ENCODE measurements around the gene CTAG1B. TPM values are rescaled to one million over a fixed set of nuclear protein-coding genes. Genes with fewer than 3 reads are reported as not detected.
"Not testable (repeated sequence)": the region's sequence is repeated elsewhere in the genome, so short reads cannot be mapped to it uniquely, and the experiment has no call there.

CTAG1B gene
- total RNA-seq, result not detected
- total RNA-seq (2013), result not detected
- 0 reads per million in 29 experiments for total RNA-seq

DNA sequence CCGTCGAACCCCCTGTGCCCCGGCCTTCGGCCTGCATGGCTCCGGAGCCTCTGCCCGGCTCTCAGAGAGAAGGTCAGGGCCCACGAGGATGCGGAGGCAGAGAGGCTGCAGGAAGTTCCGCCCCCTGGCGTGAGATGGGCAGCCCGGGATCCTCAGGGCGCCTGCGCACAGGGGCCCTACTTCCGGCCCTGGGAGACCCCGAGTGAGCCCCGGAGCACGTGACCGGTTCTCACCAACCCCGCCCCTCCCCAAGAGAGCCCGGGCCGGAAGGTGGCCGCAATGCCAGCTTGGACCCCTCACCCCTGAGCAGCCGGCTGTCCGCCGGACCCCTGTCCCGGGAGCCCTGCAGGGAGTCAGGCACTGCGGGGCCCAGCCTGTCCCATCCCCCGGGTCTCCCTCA, at the start of gene CTAG1B:
Gene CTAG1B, minus strand, starts transcription at position 101 of the 400 bp plus-strand sequence. Its CDS starts 64 bp downstream, at position 37.
- H3K27me3 ChIP-seq (replicated peaks in 1 of 2; ENCODE audit: control insufficient read depth in 2 of 2, extremely low read depth in 1 of 2, insufficient read depth in 2 of 2, low read length in 1 of 2); ATAC-seq (replicated peaks in 1 of 4); H3K4me3 Mint-ChIP-seq; H3K36me3 ChIP-seq (ENCODE audit: control insufficient read depth in 2 of 2, extremely low read depth in 1 of 2, insufficient read depth in 1 of 2, low read length in 1 of 2); POLR2A ChIA-PET; H3K27ac Mint-ChIP-seq; H3K4me1 Mint-ChIP-seq; CTCF ChIA-PET; H3K27ac ChIP-seq (ENCODE audit: low read length); H3K4me3 ChIP-seq (ENCODE audit: control insufficient read depth in 1 of 2, extremely low read depth in 1 of 2, low read length in 1 of 2); H3K9me3 ChIP-seq; H3K9me3 Mint-ChIP-seq; DNase-seq; H3K27me3 Mint-ChIP-seq; H3K36me3 Mint-ChIP-seq; H3K4me1 ChIP-seq (ENCODE audit: control insufficient read depth in 1 of 2, extremely low read depth in 1 of 2, insufficient read depth in 2 of 2, low read length in 2 of 2): not testable (repeated sequence)
- no CpG with 5 or more reads among the region's 28 CpGs for WGBS (ENCODE audit: insufficient coverage)

DNA sequence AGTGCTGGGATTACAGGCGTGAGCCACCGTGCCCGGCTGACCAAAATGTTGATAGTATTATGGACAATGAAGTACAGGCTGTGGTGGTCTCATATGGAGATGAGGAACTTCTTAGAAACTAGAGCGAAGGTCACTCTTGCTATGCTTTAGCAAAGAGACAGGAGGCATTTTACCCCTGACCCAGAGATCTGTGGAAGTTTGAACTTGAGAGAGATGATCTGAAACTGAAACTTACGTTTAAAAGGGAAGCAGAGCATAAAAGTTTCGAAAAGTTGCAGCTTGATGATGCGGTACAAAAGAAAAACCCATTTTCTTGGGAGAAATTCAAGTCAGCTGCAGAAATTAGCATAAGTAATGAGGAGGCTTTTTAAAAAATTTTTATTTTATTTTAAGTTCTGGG, 42.8 kb upstream of the CTAG1B start:
- CTCF ChIA-PET, result no interaction called here
- ATAC-seq (replicated peaks in 1 of 4) (no peak), DNase-seq (no peak)
- H3K27me3 ChIP-seq (replicated peaks in 1 of 2; ENCODE audit: control insufficient read depth in 2 of 2, extremely low read depth in 1 of 2, insufficient read depth in 2 of 2, low read length in 1 of 2), result no peaks in the 10 kb centered on the region
- no peaks in the 10 kb centered on the region for H3K36me3 ChIP-seq (ENCODE audit: control insufficient read depth in 2 of 2, extremely low read depth in 1 of 2, insufficient read depth in 1 of 2, low read length in 1 of 2)
- no peak overlapping the region for H3K27ac ChIP-seq (ENCODE audit: low read length)
- POLR2A ChIA-PET, result no interaction called here
- Mint-ChIP-seq H3K36me3 (no peaks in the 10 kb centered on the region), H3K27ac (no peak overlapping the region), H3K4me3 (no peak overlapping the region), H3K27me3 (no peaks in the 10 kb centered on the region), H3K4me1 (peaks cover 0 to 6% (median 5%) of the 10 kb centered on the region in 3 donors), H3K9me3 (peaks cover 0 to 13% (median 2%) of the 10 kb centered on the region in 3 donors)
- no peaks in the 10 kb centered on the region for H3K9me3 ChIP-seq
- no peaks in the 10 kb centered on the region for H3K4me1 ChIP-seq (ENCODE audit: control insufficient read depth in 1 of 2, extremely low read depth in 1 of 2, insufficient read depth in 2 of 2, low read length in 2 of 2)
- H3K4me3 ChIP-seq (ENCODE audit: control insufficient read depth in 1 of 2, extremely low read depth in 1 of 2, low read length in 1 of 2), result no peak overlapping the region
- 40% methylated on average over 1 of the region's 7 CpGs for WGBS (ENCODE audit: insufficient coverage)

DNA sequence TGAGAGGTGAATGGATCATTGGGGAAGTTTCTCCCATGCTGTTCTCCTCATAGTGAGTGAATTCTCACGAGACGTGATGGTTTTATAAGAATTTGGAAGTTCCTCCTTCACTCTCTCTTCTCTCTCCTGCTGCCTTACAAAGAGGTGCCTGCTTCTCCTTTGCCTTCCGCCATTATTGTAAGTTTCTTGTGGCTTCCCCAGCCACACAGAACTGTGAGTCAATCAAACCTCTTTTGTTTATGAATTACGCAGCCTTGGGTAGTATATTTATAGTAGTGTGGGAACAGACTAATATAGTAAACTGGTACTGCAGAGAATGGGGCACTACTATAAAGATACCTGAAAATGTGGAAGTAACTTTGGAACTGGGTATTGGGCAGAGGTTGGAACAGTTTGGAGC, 42.1 kb upstream of the CTAG1B start:
- CTCF ChIA-PET, result no interaction called here
- H3K27ac ChIP-seq (ENCODE audit: low read length), result no peak overlapping the region

DNA sequence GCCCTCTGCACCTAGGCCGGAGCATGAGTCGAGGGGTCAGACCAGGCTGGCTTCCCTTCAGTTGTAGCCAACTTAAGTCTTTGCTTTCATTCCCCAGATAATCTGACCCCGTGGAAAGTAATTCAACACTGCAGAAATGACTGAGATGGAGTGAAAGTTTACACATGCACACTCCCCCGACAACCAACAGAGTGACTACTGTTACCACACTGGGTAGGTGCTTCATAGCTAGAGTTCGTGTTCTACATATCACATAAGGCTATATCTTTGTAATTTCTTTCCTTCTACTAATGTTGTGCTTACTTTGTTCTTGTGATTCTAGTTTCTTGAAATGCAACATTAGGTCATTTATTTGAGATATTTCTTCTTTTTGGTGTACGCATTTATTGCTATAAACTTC, 41.5 kb upstream of the CTAG1B start:
- Mint-ChIP-seq H3K27me3 (no peaks in the 10 kb centered on the region), H3K4me1 (peaks cover 0 to 6% (median 5%) of the 10 kb centered on the region in 3 donors), H3K9me3 (peaks cover 0 to 13% (median 0%) of the 10 kb centered on the region in 3 donors), H3K4me3 (no peak overlapping the region), H3K27ac (no peak overlapping the region), H3K36me3 (no peaks in the 10 kb centered on the region)
- Histone ChIP-seq H3K4me3 (ENCODE audit: control insufficient read depth in 1 of 2, extremely low read depth in 1 of 2, low read length in 1 of 2) (no peak overlapping the region), H3K4me1 (ENCODE audit: control insufficient read depth in 1 of 2, extremely low read depth in 1 of 2, insufficient read depth in 2 of 2, low read length in 2 of 2) (no peaks in the 10 kb centered on the region), H3K27ac (ENCODE audit: low read length) (no peak overlapping the region), H3K9me3 (no peaks in the 10 kb centered on the region), H3K27me3 (replicated peaks in 1 of 2; ENCODE audit: control insufficient read depth in 2 of 2, extremely low read depth in 1 of 2, insufficient read depth in 2 of 2, low read length in 1 of 2) (no peaks in the 10 kb centered on the region), H3K36me3 (ENCODE audit: control insufficient read depth in 2 of 2, extremely low read depth in 1 of 2, insufficient read depth in 1 of 2, low read length in 1 of 2) (no peaks in the 10 kb centered on the region)
- WGBS (ENCODE audit: insufficient coverage), result no CpG with 5 or more reads among the region's 6 CpGs
- DNase-seq (no peak), ATAC-seq (replicated peaks in 1 of 4) (no peak)
- POLR2A ChIA-PET, result no interaction called here
- CTCF ChIA-PET, result no interaction called here

More for the DNA sequence above, 42.1 kb upstream of the CTAG1B start:
- Histone ChIP-seq H3K27me3 (replicated peaks in 1 of 2; ENCODE audit: control insufficient read depth in 2 of 2, extremely low read depth in 1 of 2, insufficient read depth in 2 of 2, low read length in 1 of 2) (no peaks in the 10 kb centered on the region), H3K9me3 (no peaks in the 10 kb centered on the region), H3K36me3 (ENCODE audit: control insufficient read depth in 2 of 2, extremely low read depth in 1 of 2, insufficient read depth in 1 of 2, low read length in 1 of 2) (no peaks in the 10 kb centered on the region), H3K4me1 (ENCODE audit: control insufficient read depth in 1 of 2, extremely low read depth in 1 of 2, insufficient read depth in 2 of 2, low read length in 2 of 2) (no peaks in the 10 kb centered on the region), H3K4me3 (ENCODE audit: control insufficient read depth in 1 of 2, extremely low read depth in 1 of 2, low read length in 1 of 2) (no peak overlapping the region)
- WGBS (ENCODE audit: insufficient coverage), result 80% methylated on average over 1 of the region's 4 CpGs
- Mint-ChIP-seq H3K4me1 (peaks cover 0 to 6% (median 5%) of the 10 kb centered on the region in 3 donors), H3K27me3 (no peaks in the 10 kb centered on the region), H3K9me3 (peaks cover 0 to 13% (median 2%) of the 10 kb centered on the region in 3 donors), H3K27ac (no peak overlapping the region), H3K4me3 (no peak overlapping the region), H3K36me3 (no peaks in the 10 kb centered on the region)
- ATAC-seq (replicated peaks in 1 of 4), result no peak
- POLR2A ChIA-PET, result no interaction called here
- no peak for DNase-seq

DNA sequence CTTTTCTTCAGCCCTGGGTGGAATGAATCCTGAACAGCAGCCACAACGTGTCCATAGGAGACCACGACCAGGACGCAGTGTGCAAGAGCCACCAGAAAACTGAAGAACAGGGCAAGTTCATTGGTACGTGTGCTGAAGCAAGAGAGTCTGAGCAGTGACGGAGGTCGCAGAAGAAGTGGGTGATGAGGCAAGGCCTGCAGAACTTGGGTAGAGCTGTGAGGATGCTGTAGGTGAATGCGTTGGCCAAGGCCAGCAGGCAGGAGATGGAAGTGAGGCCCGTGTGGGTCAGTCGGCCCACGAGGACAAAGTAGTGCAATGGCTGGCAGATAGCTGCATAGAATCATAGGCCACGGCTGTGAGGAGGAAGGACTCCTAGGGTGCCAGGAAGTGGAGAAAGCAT, 39.9 kb upstream of the CTAG1B start:
- H3K4me3 ChIP-seq (ENCODE audit: control insufficient read depth in 1 of 2, extremely low read depth in 1 of 2, low read length in 1 of 2), result no peak overlapping the region
- DNase-seq (no peak), ATAC-seq (replicated peaks in 1 of 4) (no peak)
- ChIA-PET CTCF (no interaction called here), POLR2A (no interaction called here)
- peaks cover 0 to 4% of the 10 kb centered on the region in 2 donors for H3K27me3 Mint-ChIP-seq
- no peaks in the 10 kb centered on the region for H3K4me1 ChIP-seq (ENCODE audit: control insufficient read depth in 1 of 2, extremely low read depth in 1 of 2, insufficient read depth in 2 of 2, low read length in 2 of 2)
- no peaks in the 10 kb centered on the region for H3K36me3 Mint-ChIP-seq
- H3K36me3 ChIP-seq (ENCODE audit: control insufficient read depth in 2 of 2, extremely low read depth in 1 of 2, insufficient read depth in 1 of 2, low read length in 1 of 2), result no peaks in the 10 kb centered on the region
- H3K4me3 Mint-ChIP-seq, result no peak overlapping the region
- no peaks in the 10 kb centered on the region for H3K27me3 ChIP-seq (replicated peaks in 1 of 2; ENCODE audit: control insufficient read depth in 2 of 2, extremely low read depth in 1 of 2, insufficient read depth in 2 of 2, low read length in 1 of 2)
- 92% methylated on average over 4 of the region's 11 CpGs for WGBS (ENCODE audit: insufficient coverage)
- H3K9me3 Mint-ChIP-seq, result peaks cover 0 to 5% (median 0%) of the 10 kb centered on the region in 3 donors
- H3K27ac Mint-ChIP-seq, result no peak overlapping the region
- H3K9me3 ChIP-seq, result no peaks in the 10 kb centered on the region
- H3K27ac ChIP-seq (ENCODE audit: low read length), result no peak overlapping the region
- peaks cover 0 to 6% (median 5%) of the 10 kb centered on the region in 3 donors for H3K4me1 Mint-ChIP-seq

DNA sequence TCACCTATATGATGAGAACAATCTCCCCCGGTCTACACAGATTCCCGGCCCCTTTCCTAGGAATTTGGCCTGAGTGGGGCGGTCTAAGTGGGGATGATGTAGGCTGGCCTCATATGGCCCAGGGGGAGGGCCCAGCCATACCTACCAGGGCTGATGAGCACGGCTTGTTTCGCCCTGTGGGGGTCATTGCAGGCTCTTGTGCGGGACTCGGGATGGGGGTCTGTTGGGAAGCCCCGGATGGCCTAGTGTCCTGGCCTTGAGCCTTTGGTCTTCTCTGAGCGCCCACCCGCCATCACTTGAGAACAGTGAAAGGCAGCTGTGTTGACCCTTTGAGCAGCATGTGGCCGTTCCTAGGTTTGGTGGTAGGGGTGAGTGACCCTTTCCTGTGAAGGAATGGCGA, 39.1 kb upstream of the CTAG1B start:
- Mint-ChIP-seq H3K36me3 (no peaks in the 10 kb centered on the region), H3K4me1 (peaks cover 0 to 6% (median 5%) of the 10 kb centered on the region in 3 donors), H3K4me3 (no peak overlapping the region), H3K27ac (no peak overlapping the region), H3K27me3 (peaks cover 0 to 4% of the 10 kb centered on the region in 2 donors), H3K9me3 (no peaks in the 10 kb centered on the region)
- WGBS (ENCODE audit: insufficient coverage), result 94% methylated on average over 6 of the region's 12 CpGs
- H3K27ac ChIP-seq (ENCODE audit: low read length), result no peak overlapping the region
- ATAC-seq (replicated peaks in 1 of 4) (no peak), DNase-seq (no peak)
- H3K4me1 ChIP-seq (ENCODE audit: control insufficient read depth in 1 of 2, extremely low read depth in 1 of 2, insufficient read depth in 2 of 2, low read length in 2 of 2), result no peaks in the 10 kb centered on the region
- no peaks in the 10 kb centered on the region for H3K27me3 ChIP-seq (replicated peaks in 1 of 2; ENCODE audit: control insufficient read depth in 2 of 2, extremely low read depth in 1 of 2, insufficient read depth in 2 of 2, low read length in 1 of 2)
- ChIA-PET POLR2A (interaction anchor here in 1 of 2 donors (0.5 kb wide), 1 partner anchor 898 kb away, joined by 3 read pairs; no protein-coding TSS in a partner anchor), CTCF (no interaction called here)
- H3K9me3 ChIP-seq, result no peaks in the 10 kb centered on the region
- H3K4me3 ChIP-seq (ENCODE audit: control insufficient read depth in 1 of 2, extremely low read depth in 1 of 2, low read length in 1 of 2), result no peak overlapping the region
- no peaks in the 10 kb centered on the region for H3K36me3 ChIP-seq (ENCODE audit: control insufficient read depth in 2 of 2, extremely low read depth in 1 of 2, insufficient read depth in 1 of 2, low read length in 1 of 2)

DNA sequence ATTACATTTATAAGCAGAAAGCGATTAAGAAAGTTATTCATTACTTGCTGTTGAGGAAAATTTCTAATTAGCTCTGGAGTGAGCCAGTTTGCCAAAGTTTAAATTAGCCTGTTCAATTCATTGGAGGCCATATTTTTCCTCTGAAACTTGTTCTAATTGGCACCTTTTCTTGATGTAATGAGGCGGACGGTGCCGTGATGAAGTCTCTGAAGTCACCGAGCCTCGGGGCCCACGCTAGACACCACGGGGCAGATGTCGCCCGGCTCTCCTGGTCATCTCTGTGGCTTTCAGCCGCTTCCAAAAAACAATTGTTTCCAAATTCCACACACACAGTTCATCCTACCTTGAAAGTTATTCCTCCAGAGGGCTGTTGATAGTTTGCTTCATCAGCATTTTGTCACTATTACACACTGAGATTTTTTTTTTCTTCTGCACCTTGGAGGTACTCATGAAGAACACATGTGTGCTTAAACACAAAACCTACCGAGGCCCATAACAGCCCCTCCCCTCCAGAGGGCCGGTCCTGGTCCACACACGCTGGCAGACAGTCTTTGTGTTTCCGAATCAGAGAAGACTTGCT, 38.2 kb upstream of the CTAG1B start:
- no peaks in the 10 kb centered on the region for H3K9me3 Mint-ChIP-seq
- H3K27me3 Mint-ChIP-seq, result peaks cover 0 to 4% of the 10 kb centered on the region in 2 donors
- no peak overlapping the region for H3K4me3 Mint-ChIP-seq
- no peaks in the 10 kb centered on the region for H3K36me3 Mint-ChIP-seq
- DNase-seq (no peak), ATAC-seq (replicated peaks in 1 of 4) (no peak)
- CTCF ChIA-PET, result no interaction called here
- Histone ChIP-seq H3K4me3 (ENCODE audit: control insufficient read depth in 1 of 2, extremely low read depth in 1 of 2, low read length in 1 of 2) (no peak overlapping the region), H3K36me3 (ENCODE audit: control insufficient read depth in 2 of 2, extremely low read depth in 1 of 2, insufficient read depth in 1 of 2, low read length in 1 of 2) (no peaks in the 10 kb centered on the region), H3K27me3 (replicated peaks in 1 of 2; ENCODE audit: control insufficient read depth in 2 of 2, extremely low read depth in 1 of 2, insufficient read depth in 2 of 2, low read length in 1 of 2) (no peaks in the 10 kb centered on the region), H3K4me1 (ENCODE audit: control insufficient read depth in 1 of 2, extremely low read depth in 1 of 2, insufficient read depth in 2 of 2, low read length in 2 of 2) (no peaks in the 10 kb centered on the region), H3K27ac (ENCODE audit: low read length) (no peak overlapping the region), H3K9me3 (no peaks in the 10 kb centered on the region)
- H3K27ac Mint-ChIP-seq, result no peak overlapping the region
- H3K4me1 Mint-ChIP-seq, result peaks cover 0 to 6% (median 5%) of the 10 kb centered on the region in 3 donors
- POLR2A ChIA-PET, result no interaction called here
- 100% methylated on average over 1 of the region's 15 CpGs for WGBS (ENCODE audit: insufficient coverage)
